T-helper 1 cell treated with Interleukin-12 subunit alpha and Interleukin-12 subunit beta and Interleukin-4 antibody, amounts not matched to agents 30 ng/mL and 1 ng/mL, for 36 hours (primary cell): ENCODE data around the gene BNC2. TPM values are rescaled to one million over a fixed set of nuclear protein-coding genes. Genes with fewer than 3 reads are reported as not detected.

Experiments
- intact Hi-C: fragments of 100-400 bp; cut with micrococcal nuclease; formaldehyde crosslinking; loops from one replicate; pipeline ENCODE4 v1.15.1; 2024
- total RNA-seq: library from RNA; stranded (reverse); gene quantifications from 2 replicates; pipeline ENCODE4 v1.2.3, GENCODE V29; 2022

Gene BNC2
- total RNA-seq, 1 donor from 2014 or later, result not detected

- intact Hi-C loops, result no loop called here
These were observed 259.9 kb downstream of the BNC2 start for GRCh38 chr9:16610538-16610937.

- intact Hi-C loops, result loop anchor here (10.0 kb wide), 1 partner anchor 56 kb away; no protein-coding TSS in a partner anchor
These were observed 261.6 kb downstream of the BNC2 start for GRCh38 chr9:16608906-16609305.

GRCh38 chr9:16602494-16602893 lies 268.0 kb downstream of the BNC2 start:
- intact Hi-C loops, result loop anchor here (10.0 kb wide), 1 partner anchor 62 kb away; no protein-coding TSS in a partner anchor

GRCh38 chr9:16601991-16602390 lies 268.5 kb downstream of the BNC2 start:
- intact Hi-C loops, result loop anchor here (10.0 kb wide), 1 partner anchor 63 kb away; no protein-coding TSS in a partner anchor

- intact Hi-C loops, result no loop called here
These were observed 272.2 kb downstream of the BNC2 start for GRCh38 chr9:16598316-16598715.

GRCh38 chr9:16597136-16597535 lies 273.3 kb downstream of the BNC2 start:
- intact Hi-C loops, result no loop called here

GRCh38 chr9:16595227-16595626 lies 275.2 kb downstream of the BNC2 start:
- intact Hi-C loops, result no loop called here

GRCh38 chr9:16594787-16595186 lies 275.7 kb downstream of the BNC2 start:
- intact Hi-C loops, result no loop called here

GRCh38 chr9:16593746-16594145 lies 276.7 kb downstream of the BNC2 start:
- intact Hi-C loops, result no loop called here

GRCh38 chr9:16591092-16591491 lies 279.4 kb downstream of the BNC2 start:
- intact Hi-C loops, result no loop called here

- intact Hi-C loops, result no loop called here
These were observed 284.9 kb downstream of the BNC2 start for GRCh38 chr9:16585591-16585990.

- intact Hi-C loops, result no loop called here
These were observed 290.5 kb downstream of the BNC2 start for GRCh38 chr9:16579872-16580432.

- intact Hi-C loops, result no loop called here
These were observed 294.6 kb downstream of the BNC2 start for GRCh38 chr9:16575986-16576245.

GRCh38 chr9:16575142-16575985 lies 295.1 kb downstream of the BNC2 start:
- intact Hi-C loops, result no loop called here

- intact Hi-C loops, result no loop called here
These were observed 298.3 kb downstream of the BNC2 start for GRCh38 chr9:16572005-16572734.

- intact Hi-C loops, result no loop called here
These were observed 299.2 kb downstream of the BNC2 start for GRCh38 chr9:16571127-16571802.

GRCh38 chr9:16563446-16563845 lies 307.0 kb downstream of the BNC2 start:
- intact Hi-C loops, result no loop called here

GRCh38 chr9:16561121-16561520 lies 309.3 kb downstream of the BNC2 start:
- intact Hi-C loops, result no loop called here

GRCh38 chr9:16559418-16560188 lies 310.9 kb downstream of the BNC2 start:
- intact Hi-C loops, result no loop called here

GRCh38 chr9:16555802-16556201 lies 314.7 kb downstream of the BNC2 start:
- intact Hi-C loops, result no loop called here
